GM23338 (cell line): Measurements from ENCODE around the gene LTB4R. TPM values are rescaled to one million over a fixed set of nuclear protein-coding genes. Genes with fewer than 3 reads are reported as not detected.

Experiments
- ATAC-seq: fragments of 200-7000 bp; cut with Tn5 transposase; 3 replicates; pipeline ENCODE4 v1.9.1; 2020
- DNase-seq: peaks from one replicate; pipeline ENCODE4 v3.0.0-alpha.2; 2015; ENCODE audit warnings: low spot score
- H2AFZ ChIP-seq: fragments of 200-600 bp; sonication (generic); 2 replicates; pipeline ENCODE4 v1.8.0; 2016; ENCODE audit warnings: antibody characterized with exemption, mild to moderate bottlenecking, moderate library complexity
- H3F3A ChIP-seq: fragments of 200-600 bp; sonication (generic); replicated peaks from 2 replicates; pipeline ENCODE4 v1.8.0; 2017; ENCODE audit warnings: antibody characterized with exemption, mixed run types, low read depth
- H3K27ac ChIP-seq: fragments of 200-600 bp; sonication (generic); 2 replicates; pipeline ENCODE4 v1.6.1; 2016; ENCODE audit warnings: low read depth
- H3K27me3 ChIP-seq: fragments of 200-600 bp; sonication (generic); 2 replicates; pipeline ENCODE4 v1.8.0; 2016; ENCODE audit warnings: mild to moderate bottlenecking, mixed run types, moderate library complexity; ENCODE audit not compliant: insufficient read depth
- H3K36me3 ChIP-seq: fragments of 200-600 bp; sonication (generic); 2 replicates; pipeline ENCODE4 v1.8.0; 2016; ENCODE audit warnings: mild to moderate bottlenecking; ENCODE audit not compliant: insufficient read depth
- H3K4me1 ChIP-seq: fragments of 200-600 bp; sonication (generic); 2 replicates; pipeline ENCODE4 v1.8.0; 2016; ENCODE audit warnings: mild to moderate bottlenecking, moderate library complexity; ENCODE audit not compliant: insufficient read depth
- H3K4me2 ChIP-seq: fragments of 200-600 bp; sonication (generic); 2 replicates; pipeline ENCODE4 v1.7.1; 2017; ENCODE audit warnings: mixed run types
- H3K4me3 ChIP-seq: fragments of 200-600 bp; sonication (generic); 2 replicates; pipeline ENCODE4 v1.6.1; 2016; ENCODE audit warnings: mixed run types
- H3K79me2 ChIP-seq: fragments of 200-600 bp; sonication (generic); replicated peaks from 2 replicates; pipeline ENCODE4 v1.8.0; 2017; ENCODE audit warnings: mild to moderate bottlenecking; ENCODE audit not compliant: insufficient read depth
- H3K9me2 ChIP-seq: fragments of 200-600 bp; sonication (generic); 2 replicates; pipeline ENCODE4 v1.8.0; 2017; ENCODE audit not compliant: insufficient read depth
- H4K20me1 ChIP-seq: fragments of 200-600 bp; sonication (generic); replicated peaks from 2 replicates; pipeline ENCODE4 v1.8.0; 2017; ENCODE audit warnings: mild to moderate bottlenecking; ENCODE audit not compliant: insufficient read depth
- H3K27ac Mint-ChIP-seq: 2 replicates; pipeline ENCODE4 v1.8.0; 2020; ENCODE audit warnings: inconsistent platforms, mild to moderate bottlenecking, moderate library complexity, mixed read lengths
- H3K27me3 Mint-ChIP-seq: 3 replicates; pipeline ENCODE4 v1.8.0; 2022; ENCODE audit warnings: low read depth, mild to moderate bottlenecking, moderate library complexity, mixed read lengths, inconsistent platforms; ENCODE audit not compliant: insufficient read depth, poor library complexity
- H3K36me3 Mint-ChIP-seq: 3 replicates; pipeline ENCODE4 v1.8.0; 2021; ENCODE audit warnings: low read depth, mild to moderate bottlenecking, inconsistent platforms, moderate library complexity, mixed read lengths
- H3K4me1 Mint-ChIP-seq: 3 replicates; pipeline ENCODE4 v1.8.0; 2020; ENCODE audit warnings: mild to moderate bottlenecking, inconsistent platforms, mixed read lengths
- H3K4me3 Mint-ChIP-seq: 3 replicates; pipeline ENCODE4 v1.8.0; 2021; ENCODE audit warnings: moderate library complexity, mild to moderate bottlenecking, inconsistent platforms, mixed read lengths
- H3K9me3 Mint-ChIP-seq: 3 replicates; pipeline ENCODE4 v1.8.0; 2020; ENCODE audit warnings: moderate library complexity, mild to moderate bottlenecking, inconsistent platforms, mixed read lengths
- CREB1 ChIP-seq: fragments of 250-450 bp; sonication (Bioruptor Pico); IDR thresholded peaks from 2 replicates; pipeline ENCODE4 v1.5.0; 2020; ENCODE audit warnings: low read depth, mild to moderate bottlenecking, moderate library complexity
- CTCF ChIP-seq, 2 experiments: fragments of 200-600 bp in 1 of 2; sonication (generic) in 1 of 2; conservative IDR thresholded peaks; 2 replicates each; pipeline versions ENCODE4 v1.5.1 to v1.6.1; 2016 to 2017; ENCODE audit warnings: antibody characterized with exemption in 2 of 2, low read depth in 2 of 2, mild to moderate bottlenecking in 2 of 2, moderate library complexity in 1 of 2
- EZH2 ChIP-seq: fragments of 200-600 bp; sonication (generic); IDR thresholded peaks from one replicate; pipeline ENCODE4 v1.8.0; 2017; ENCODE audit warnings: antibody characterized with exemption, mild to moderate bottlenecking, low read depth; ENCODE audit not compliant: unreplicated experiment
- EZH2phosphoT487 ChIP-seq: fragments of 200-600 bp; sonication (generic); IDR thresholded peaks from one replicate; pipeline ENCODE4 v1.8.1; 2018; ENCODE audit warnings: antibody characterized with exemption; ENCODE audit not compliant: unreplicated experiment
- JUNB ChIP-seq: IDR thresholded peaks from one replicate; pipeline ENCODE4 v1.6.1; 2016; ENCODE audit warnings: antibody characterized with exemption; ENCODE audit not compliant: unreplicated experiment
- POLR2AphosphoS5 ChIP-seq: IDR thresholded peaks from 2 replicates; pipeline ENCODE4 v1.6.1; 2016; ENCODE audit warnings: antibody characterized with exemption, low read depth
- REST ChIP-seq: IDR thresholded peaks from one replicate; pipeline ENCODE4 v1.6.1; 2018; ENCODE audit warnings: antibody characterized with exemption; ENCODE audit not compliant: unreplicated experiment
- STAT1 ChIP-seq: IDR thresholded peaks from one replicate; pipeline ENCODE4 v1.6.1; 2016; ENCODE audit warnings: antibody characterized with exemption; ENCODE audit not compliant: unreplicated experiment
- ZNF114 ChIP-seq: fragments of 250-450 bp; sonication (Bioruptor Pico); IDR thresholded peaks from 2 replicates; pipeline ENCODE4 v1.5.0; 2020; ENCODE audit warnings: mild to moderate bottlenecking, moderate library complexity
- ZNF331 ChIP-seq: fragments of 250-450 bp; sonication (Bioruptor Pico); IDR thresholded peaks from 2 replicates; pipeline ENCODE4 v1.5.0; 2020; ENCODE audit warnings: low read depth, mild to moderate bottlenecking, moderate library complexity
- polyA plus RNA-seq: library from polyadenylated mRNA; unstranded; fragments of >200 nt; fragmentation: Nextera tagmentation; extraction: Ambion mirVana; gene quantifications from 2 replicates; pipeline ENCODE4 v1.2.1, GENCODE V29; 2016
- total RNA-seq: library from RNA; depleted of rRNA; stranded (reverse); fragments of >200 nt; shearing (Covaris generic); gene quantifications from 2 replicates; pipeline ENCODE4 v1.2.3, GENCODE V29; 2014

LTB4R gene
- total and polyA plus RNA-seq, 2 experiments from 2014 or later, result 2.1 to 4.7 TPM

GRCh38 chr14:24323341-24323740, 12.0 kb downstream of the LTB4R start:
- H3K4me3 Mint-ChIP-seq, result no peak overlapping the region
- H3K4me3 ChIP-seq, result no peak overlapping the region
- no peak overlapping the region for H3K4me2 ChIP-seq
- no peak overlapping the region for H3K27ac Mint-ChIP-seq
- DNase-seq, result no peak
- H3K4me1 Mint-ChIP-seq, result peaks cover 2% of the 10 kb centered on the region; the same call in 1 of the 3 replicates
- H3K79me2 ChIP-seq, result no peaks in the 10 kb centered on the region
- no peaks in the 10 kb centered on the region for H3K36me3 ChIP-seq
- ATAC-seq, result no peak
- H3K4me1 ChIP-seq, result no peaks in the 10 kb centered on the region
- H3K9me3 Mint-ChIP-seq, result no peaks in the 10 kb centered on the region
- H4K20me1 ChIP-seq, result no peaks in the 10 kb centered on the region
- no peak overlapping the region for H3K27ac ChIP-seq
- H2AFZ ChIP-seq, result no peak overlapping the region
- TF ChIP-seq ZNF331 (CRISPR knock-in tag) (no peak), CREB1 (CRISPR knock-in tag) (no peak), STAT1 (no peak)
- H3K9me2 ChIP-seq, result no peaks in the 10 kb centered on the region
- peaks cover 33% of the 10 kb centered on the region for H3K27me3 ChIP-seq
- peaks cover 19% of the 10 kb centered on the region for H3K27me3 Mint-ChIP-seq
- H3K36me3 Mint-ChIP-seq, result no peaks in the 10 kb centered on the region; the same call in 2 of the 3 replicates
- H3F3A ChIP-seq, result no peaks in the 10 kb centered on the region

GRCh38 chr14:24324024-24324423, 12.7 kb downstream of the LTB4R start:
- peaks cover 2% of the 10 kb centered on the region; the same call in 1 of the 3 replicates for H3K4me1 Mint-ChIP-seq
- DNase-seq, result no peak
- Histone ChIP-seq H3K79me2 (no peaks in the 10 kb centered on the region), H3K27me3 (peaks cover 30% of the 10 kb centered on the region), H3K4me3 (no peak overlapping the region), H3F3A (no peaks in the 10 kb centered on the region), H3K4me1 (no peaks in the 10 kb centered on the region), H4K20me1 (no peaks in the 10 kb centered on the region), H3K36me3 (no peaks in the 10 kb centered on the region), H3K9me2 (no peaks in the 10 kb centered on the region), H3K4me2 (no peak overlapping the region), H3K27ac (no peak overlapping the region), H2AFZ (no peak overlapping the region)
- peaks cover 16% of the 10 kb centered on the region for H3K27me3 Mint-ChIP-seq
- H3K9me3 Mint-ChIP-seq, result no peaks in the 10 kb centered on the region; the same call in 2 of the 3 replicates
- no peak overlapping the region for H3K4me3 Mint-ChIP-seq
- no peaks in the 10 kb centered on the region; the same call in 2 of the 3 replicates for H3K36me3 Mint-ChIP-seq
- TF ChIP-seq CTCF (conservative IDR thresholded peaks at IDR 0.05; ENCODE audit: low read depth in 2 of 2) (0 out of 4 replicates have a peak, but pooled peaks of 1 of the 2 experiments have one; percentile 2), ZNF114 (no peak)
- no peak for ATAC-seq
- H3K27ac Mint-ChIP-seq, result no peak overlapping the region

- Histone ChIP-seq H2AFZ (no peak overlapping the region), H3K27me3 (peaks cover 27% of the 10 kb centered on the region), H3K79me2 (no peaks in the 10 kb centered on the region), H3K36me3 (no peaks in the 10 kb centered on the region), H3K4me2 (no peak overlapping the region), H4K20me1 (no peaks in the 10 kb centered on the region), H3K4me1 (no peaks in the 10 kb centered on the region), H3K27ac (no peak overlapping the region), H3K9me2 (no peaks in the 10 kb centered on the region), H3F3A (no peaks in the 10 kb centered on the region), H3K4me3 (no peak overlapping the region)
- Mint-ChIP-seq H3K9me3 (no peaks in the 10 kb centered on the region; the same call in 2 of the 3 replicates), H3K4me3 (no peak overlapping the region), H3K4me1 (peaks cover 2% of the 10 kb centered on the region; the same call in 1 of the 3 replicates), H3K27me3 (peaks cover 19% of the 10 kb centered on the region), H3K27ac (no peak overlapping the region), H3K36me3 (no peaks in the 10 kb centered on the region; the same call in 2 of the 3 replicates)
- ATAC-seq, result no peak
- DNase-seq, result no peak
- TF ChIP-seq POLR2AphosphoS5 (no peak), CTCF (conservative IDR thresholded peaks at IDR 0.05; ENCODE audit: low read depth in 2 of 2) (no peak), EZH2phosphoT487 (no peak), EZH2 (no peak), REST (no peak), JUNB (no peak), ZNF331 (CRISPR knock-in tag) (no peak), STAT1 (no peak)
These were observed 13.8 kb downstream of the LTB4R start for GRCh38 chr14:24325041-24325530.
